Measurements from ENCODE around the gene TMEM18.
"Not testable (repeated sequence)": the region's sequence is repeated elsewhere in the genome, so short reads cannot be mapped to it uniquely, and the experiment has no call there.

The TMEM18 gene

GRCh38 chr2:692767-693166 is 15.6 kb upstream of the TMEM18 start:
- DNase-seq = no peak

- DNase-seq = no peak
Measured at GRCh38 chr2:691821-692761, 14.9 kb upstream of the TMEM18 start.

GRCh38 chr2:690799-691198 is 13.6 kb upstream of the TMEM18 start:
- DNase-seq = no peak

GRCh38 chr2:689877-690510 is 12.8 kb upstream of the TMEM18 start:
- DNase-seq = no peak

GRCh38 chr2:689237-689636 is 12.0 kb upstream of the TMEM18 start:
- DNase-seq = no peak

- DNase-seq = no peak
Measured at GRCh38 chr2:688504-689076, 11.4 kb upstream of the TMEM18 start.

- DNase-seq = no peak
Measured at GRCh38 chr2:685421-685820, 8.2 kb upstream of the TMEM18 start.

GRCh38 chr2:684913-685312 is 7.7 kb upstream of the TMEM18 start:
- not testable (repeated sequence) for DNase-seq

GRCh38 chr2:682226-682625 is 5.0 kb upstream of the TMEM18 start:
- no peak for DNase-seq

GRCh38 chr2:681312-681711 is 4.1 kb upstream of the TMEM18 start:
- no peak for DNase-seq

- no peak for DNase-seq
Measured at GRCh38 chr2:680496-680895, 3.3 kb upstream of the TMEM18 start.

- no peak for DNase-seq
Measured at GRCh38 chr2:678964-679363, 1.8 kb upstream of the TMEM18 start.

GRCh38 chr2:677959-678550 is 849 bp upstream of the TMEM18 start:
- peak in 1 of 6 experiments; percentile 44 for DNase-seq

GRCh38 chr2:676647-677055 is 555 bp downstream of the TMEM18 start:
- peak in 1 of 6 experiments; percentile 98 for DNase-seq

GRCh38 chr2:675982-676646 is 1.1 kb downstream of the TMEM18 start:
- peak in 3 of 6 experiments; percentile 30 to 57 (median 35) for DNase-seq

- no peak for DNase-seq
Measured at GRCh38 chr2:675460-675859, 1.7 kb downstream of the TMEM18 start.

- no peak for DNase-seq
Measured at GRCh38 chr2:675051-675450, 2.2 kb downstream of the TMEM18 start.

- no peak for DNase-seq
Measured at GRCh38 chr2:674321-674985, 2.8 kb downstream of the TMEM18 start.

GRCh38 chr2:673615-674320 is 3.4 kb downstream of the TMEM18 start:
- no peak for DNase-seq

- no peak for DNase-seq
Measured at GRCh38 chr2:673016-673415, 4.2 kb downstream of the TMEM18 start.

- DNase-seq = no peak
Measured at GRCh38 chr2:672606-672905, 4.7 kb downstream of the TMEM18 start.

Measured in stimulated activated naive CD4-positive, alpha-beta T cell (primary cell).